ENCODE measurements around the gene ZNF423.
"Not testable (repeated sequence)": the region's sequence is repeated elsewhere in the genome, so short reads cannot be mapped to it uniquely, and the experiment has no call there.

The ZNF423 gene

GRCh38 chr16:49581630-49582298 is 274.1 kb downstream of the ZNF423 start:
- no peak for DNase-seq (ENCODE audit: low read depth)

- no peak for DNase-seq (ENCODE audit: low read depth)
Measured at GRCh38 chr16:49580751-49581303, 275.1 kb downstream of the ZNF423 start.

GRCh38 chr16:49578435-49579024 is 277.4 kb downstream of the ZNF423 start:
- DNase-seq (ENCODE audit: low read depth), result no peak

- no peak for DNase-seq (ENCODE audit: low read depth)
Measured at GRCh38 chr16:49578018-49578417, 277.9 kb downstream of the ZNF423 start.

GRCh38 chr16:49576941-49577340 is 279.0 kb downstream of the ZNF423 start:
- DNase-seq (ENCODE audit: low read depth), result no peak

GRCh38 chr16:49576173-49576494 is 279.8 kb downstream of the ZNF423 start:
- no peak for DNase-seq (ENCODE audit: low read depth)

- no peak for DNase-seq (ENCODE audit: low read depth)
Measured at GRCh38 chr16:49575346-49576172, 280.4 kb downstream of the ZNF423 start.

GRCh38 chr16:49574826-49575225 is 281.1 kb downstream of the ZNF423 start:
- no peak for DNase-seq (ENCODE audit: low read depth)

- DNase-seq (ENCODE audit: low read depth), result no peak
Measured at GRCh38 chr16:49567950-49568349, 288.0 kb downstream of the ZNF423 start.

GRCh38 chr16:49566432-49566831 is 289.5 kb downstream of the ZNF423 start:
- no peak for DNase-seq (ENCODE audit: low read depth)

GRCh38 chr16:49564496-49565229 is 291.2 kb downstream of the ZNF423 start:
- DNase-seq (ENCODE audit: low read depth), result no peak

GRCh38 chr16:49563666-49564065 is 292.2 kb downstream of the ZNF423 start:
- DNase-seq (ENCODE audit: low read depth), result no peak

GRCh38 chr16:49562894-49563293 is 293.0 kb downstream of the ZNF423 start:
- not testable (repeated sequence) for DNase-seq (ENCODE audit: low read depth)

GRCh38 chr16:49562228-49562627 is 293.7 kb downstream of the ZNF423 start:
- no peak for DNase-seq (ENCODE audit: low read depth)

GRCh38 chr16:49560004-49560830 is 295.7 kb downstream of the ZNF423 start:
- no peak for DNase-seq (ENCODE audit: low read depth)

- no peak for DNase-seq (ENCODE audit: low read depth)
Measured at GRCh38 chr16:49559242-49559641, 296.7 kb downstream of the ZNF423 start.

GRCh38 chr16:49558451-49558850 is 297.5 kb downstream of the ZNF423 start:
- DNase-seq (ENCODE audit: low read depth), result no peak

GRCh38 chr16:49556606-49557446 is 299.1 kb downstream of the ZNF423 start:
- DNase-seq (ENCODE audit: low read depth), result no peak

GRCh38 chr16:49556249-49556605 is 299.7 kb downstream of the ZNF423 start:
- no peak for DNase-seq (ENCODE audit: low read depth)

GRCh38 chr16:49554681-49555080 is 301.2 kb downstream of the ZNF423 start:
- no peak for DNase-seq (ENCODE audit: low read depth)
